Large intestine (tissue), 3 donors: ENCODE results near the gene DLG1. TPM values are rescaled to one million over a fixed set of nuclear protein-coding genes. Genes with fewer than 3 reads are reported as not detected.
A peak's percentile ranks its signal among the peaks of the same experiment; 100 is the strongest.

Experiments used
- DNase-seq, 2 donors: peaks; one replicate each; pipeline versions ENCODE4 v3.0.0 to v3.0.0-alpha.2; 2013
- H3K27ac ChIP-seq: one replicate; pipeline ENCODE4 v1.5.1; 2013; ENCODE audit warnings: low read length
- H3K27me3 ChIP-seq: 2 replicates; pipeline ENCODE4 v1.6.1; 2013; ENCODE audit warnings: low read length; ENCODE audit not compliant: control insufficient read depth, insufficient read depth
- H3K36me3 ChIP-seq: 2 replicates; pipeline ENCODE4 v1.6.1; 2013; ENCODE audit warnings: low read length; ENCODE audit not compliant: control insufficient read depth, insufficient read depth
- H3K4me1 ChIP-seq: one replicate; pipeline ENCODE4 v1.6.1; 2013; ENCODE audit warnings: low read length; ENCODE audit not compliant: control insufficient read depth, insufficient read depth
- H3K4me3 ChIP-seq: one replicate; pipeline ENCODE4 v1.5.1; 2013; ENCODE audit warnings: low read length
- H3K9me3 ChIP-seq: one replicate; pipeline ENCODE4 v1.6.1; 2013; ENCODE audit warnings: mild to moderate bottlenecking, low read depth, low read length, moderate library complexity; ENCODE audit not compliant: control insufficient read depth
- WGBS: methylation state at CpG from one replicate; pipeline ENCODE4 v1.1.5; 2013; ENCODE audit warnings: low lambda C conversion rate; ENCODE audit not compliant: insufficient coverage; 5-methylcytosine and 5-hydroxymethylcytosine counted together
- polyA plus RNA-seq: library from polyadenylated mRNA; unstranded; fragments of 120-200 nt; gene quantifications from one replicate; pipeline ENCODE4 v1.2.1, GENCODE V29; 2013

Gene DLG1
- polyA plus RNA-seq, 1 donor: 74.5 TPM

GRCh38 chr3:197167549-197167948 is 130.9 kb downstream of the DLG1 start:
- no peak for DNase-seq
- Histone ChIP-seq H3K4me1 (no peaks in the 10 kb centered on the region), H3K36me3 (peaks cover 10% of the 10 kb centered on the region), H3K27ac (no peak overlapping the region), H3K4me3 (no peak overlapping the region), H3K9me3 (no peaks in the 10 kb centered on the region), H3K27me3 (no peaks in the 10 kb centered on the region)
- WGBS: 86% methylated on average over 2 of the region's 2 CpGs

- no peaks in the 10 kb centered on the region for H3K4me1 ChIP-seq
- H3K27me3 ChIP-seq: no peaks in the 10 kb centered on the region
- DNase-seq: no peak
- no peak overlapping the region for H3K4me3 ChIP-seq
- H3K27ac ChIP-seq: no peak overlapping the region
- 100% methylated on average over 1 of the region's 6 CpGs for WGBS
- H3K9me3 ChIP-seq: no peaks in the 10 kb centered on the region
- H3K36me3 ChIP-seq: peaks cover 10% of the 10 kb centered on the region
Observed at GRCh38 chr3:197165890-197166289, 132.5 kb downstream of the DLG1 start.

- WGBS: 100% methylated on average over 1 of the region's 1 CpG
Observed at GRCh38 chr3:197155046-197155445, 143.4 kb downstream of the DLG1 start.

GRCh38 chr3:197151580-197151979 is 146.8 kb downstream of the DLG1 start:
- Histone ChIP-seq H3K27me3 (no peaks in the 10 kb centered on the region), H3K27ac (no peak overlapping the region), H3K4me1 (no peaks in the 10 kb centered on the region), H3K36me3 (peaks cover 9% of the 10 kb centered on the region), H3K9me3 (peaks cover 10% of the 10 kb centered on the region), H3K4me3 (no peak overlapping the region)
- WGBS: 100% methylated on average over 1 of the region's 1 CpG
- DNase-seq: peak; percentile 42 to 67

More at GRCh38 chr3:197155046-197155445, 143.4 kb downstream of the DLG1 start:
- peaks cover 12% of the 10 kb centered on the region for H3K9me3 ChIP-seq
- H3K4me1 ChIP-seq: no peaks in the 10 kb centered on the region
- peak in 1 of 2 donors; percentile 12 for DNase-seq
- no peak overlapping the region for H3K4me3 ChIP-seq
- peaks cover 12% of the 10 kb centered on the region for H3K36me3 ChIP-seq
- H3K27ac ChIP-seq: no peak overlapping the region
- no peaks in the 10 kb centered on the region for H3K27me3 ChIP-seq

- Histone ChIP-seq H3K27me3 (no peaks in the 10 kb centered on the region), H3K4me3 (no peak overlapping the region), H3K27ac (no peak overlapping the region), H3K36me3 (peaks cover 2% of the 10 kb centered on the region), H3K9me3 (no peaks in the 10 kb centered on the region), H3K4me1 (no peaks in the 10 kb centered on the region)
- WGBS: 89% methylated on average over 3 of the region's 3 CpGs
- DNase-seq: no peak
Observed at GRCh38 chr3:197149528-197149927, 148.9 kb downstream of the DLG1 start.

GRCh38 chr3:197144188-197144587 is 154.2 kb downstream of the DLG1 start:
- Histone ChIP-seq H3K4me3 (no peak overlapping the region), H3K4me1 (no peaks in the 10 kb centered on the region), H3K36me3 (peaks cover 10% of the 10 kb centered on the region), H3K9me3 (no peaks in the 10 kb centered on the region), H3K27ac (no peak overlapping the region), H3K27me3 (no peaks in the 10 kb centered on the region)
- no CpG with 5 or more reads among the region's 1 CpG for WGBS
- DNase-seq: no peak

GRCh38 chr3:197139586-197139985 is 158.8 kb downstream of the DLG1 start:
- Histone ChIP-seq H3K27me3 (no peaks in the 10 kb centered on the region), H3K36me3 (peaks cover 40% of the 10 kb centered on the region), H3K27ac (no peak overlapping the region), H3K4me1 (no peaks in the 10 kb centered on the region), H3K9me3 (no peaks in the 10 kb centered on the region), H3K4me3 (no peak overlapping the region)
- 83% methylated on average over 1 of the region's 1 CpG for whole genome bisulfite sequencing
- DNase-seq: no peak

- no peaks in the 10 kb centered on the region for H3K27me3 ChIP-seq
- WGBS: 100% methylated on average over 3 of the region's 5 CpGs
- H3K36me3 ChIP-seq: peaks cover 49% of the 10 kb centered on the region
- H3K27ac ChIP-seq: no peak overlapping the region
- no peak for DNase-seq
- H3K9me3 ChIP-seq: no peaks in the 10 kb centered on the region
- no peaks in the 10 kb centered on the region for H3K4me1 ChIP-seq
- H3K4me3 ChIP-seq: no peak overlapping the region
Observed at GRCh38 chr3:197137751-197138150, 160.7 kb downstream of the DLG1 start.

- Histone ChIP-seq H3K4me1 (no peaks in the 10 kb centered on the region), H3K36me3 (peaks cover 49% of the 10 kb centered on the region), H3K4me3 (no peak overlapping the region), H3K9me3 (no peaks in the 10 kb centered on the region), H3K27me3 (no peaks in the 10 kb centered on the region), H3K27ac (no peak overlapping the region)
- no peak for DNase-seq
- WGBS: 93% methylated on average over 3 of the region's 3 CpGs
Observed at GRCh38 chr3:197136744-197137143, 161.7 kb downstream of the DLG1 start.

GRCh38 chr3:197135212-197135611 is 163.2 kb downstream of the DLG1 start:
- WGBS: no CpG with 5 or more reads among the region's 5 CpGs
- Histone ChIP-seq H3K9me3 (no peaks in the 10 kb centered on the region), H3K27me3 (no peaks in the 10 kb centered on the region), H3K4me1 (no peaks in the 10 kb centered on the region), H3K27ac (no peak overlapping the region), H3K36me3 (peaks cover 43% of the 10 kb centered on the region), H3K4me3 (no peak overlapping the region)
- no peak for DNase-seq

- Histone ChIP-seq H3K36me3 (peaks cover 56% of the 10 kb centered on the region), H3K27ac (no peak overlapping the region), H3K9me3 (no peaks in the 10 kb centered on the region), H3K4me3 (no peak overlapping the region), H3K27me3 (no peaks in the 10 kb centered on the region), H3K4me1 (no peaks in the 10 kb centered on the region)
- no CpG with 5 or more reads among the region's 2 CpGs for WGBS
- DNase-seq: no peak
Observed at GRCh38 chr3:197132916-197133530, 165.4 kb downstream of the DLG1 start.
